ENCODE data around the gene LY6G5B.

Gene LY6G5B

DNA sequence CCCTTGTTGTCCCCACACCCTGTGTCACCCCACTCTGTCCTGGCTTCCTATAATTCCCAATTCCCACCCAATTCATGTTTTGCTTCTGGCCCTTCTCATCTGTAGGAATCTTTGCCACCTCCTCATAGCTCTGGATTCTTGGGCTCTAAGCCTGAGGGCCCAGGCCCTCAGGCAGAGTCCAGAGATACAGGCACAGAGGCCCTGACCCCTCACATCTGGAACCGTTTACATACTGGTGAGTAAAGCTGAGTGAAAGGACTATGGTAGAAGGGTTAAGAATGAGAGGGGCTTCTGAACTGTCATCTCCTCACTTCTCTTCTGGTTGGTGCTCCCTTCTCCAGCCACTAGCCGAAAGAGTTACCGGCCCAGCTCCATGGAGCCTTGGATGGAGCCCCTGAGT is 35.6 kb upstream of the LY6G5B start:
- no peak overlapping the region for H3K27ac ChIP-seq
- TF ChIP-seq, protein P1, sequence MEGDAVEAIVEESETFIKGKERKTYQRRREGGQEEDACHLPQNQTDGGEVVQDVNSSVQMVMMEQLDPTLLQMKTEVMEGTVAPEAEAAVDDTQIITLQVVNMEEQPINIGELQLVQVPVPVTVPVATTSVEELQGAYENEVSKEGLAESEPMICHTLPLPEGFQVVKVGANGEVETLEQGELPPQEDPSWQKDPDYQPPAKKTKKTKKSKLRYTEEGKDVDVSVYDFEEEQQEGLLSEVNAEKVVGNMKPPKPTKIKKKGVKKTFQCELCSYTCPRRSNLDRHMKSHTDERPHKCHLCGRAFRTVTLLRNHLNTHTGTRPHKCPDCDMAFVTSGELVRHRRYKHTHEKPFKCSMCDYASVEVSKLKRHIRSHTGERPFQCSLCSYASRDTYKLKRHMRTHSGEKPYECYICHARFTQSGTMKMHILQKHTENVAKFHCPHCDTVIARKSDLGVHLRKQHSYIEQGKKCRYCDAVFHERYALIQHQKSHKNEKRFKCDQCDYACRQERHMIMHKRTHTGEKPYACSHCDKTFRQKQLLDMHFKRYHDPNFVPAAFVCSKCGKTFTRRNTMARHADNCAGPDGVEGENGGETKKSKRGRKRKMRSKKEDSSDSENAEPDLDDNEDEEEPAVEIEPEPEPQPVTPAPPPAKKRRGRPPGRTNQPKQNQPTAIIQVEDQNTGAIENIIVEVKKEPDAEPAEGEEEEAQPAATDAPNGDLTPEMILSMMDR (conservative IDR thresholded peaks at IDR 0.05), result no peak
- no peak for TF ChIP-seq ZFX (IDR thresholded peaks at IDR 0.05)

DNA sequence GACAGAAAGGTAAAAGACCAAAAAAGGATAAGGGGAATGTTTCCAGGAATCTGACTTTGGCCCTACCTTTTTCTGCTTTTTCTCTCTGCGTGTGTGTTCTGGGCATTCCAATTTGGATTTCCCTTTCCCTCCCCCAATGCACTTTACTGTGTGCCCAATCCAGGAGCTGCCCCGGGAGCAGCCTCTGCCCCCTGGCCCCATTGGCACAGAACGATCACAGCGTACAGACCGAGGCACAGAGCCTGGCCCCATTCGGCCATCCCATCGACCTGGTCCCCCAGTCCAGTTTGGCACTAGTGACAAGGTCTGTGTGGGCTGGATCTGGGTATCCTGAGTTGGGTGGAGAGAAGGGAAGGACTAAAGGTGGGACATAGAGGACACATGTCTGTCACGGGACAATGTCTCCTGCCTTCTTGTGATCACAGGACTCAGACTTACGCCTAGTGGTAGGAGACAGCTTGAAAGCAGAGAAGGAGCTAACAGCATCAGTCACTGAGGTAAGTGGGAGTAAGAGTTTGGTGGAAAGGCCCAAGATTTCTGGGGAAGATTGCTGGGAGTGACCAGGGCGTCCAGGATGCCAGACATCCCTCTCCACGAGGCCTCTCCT is 34.7 kb upstream of the LY6G5B start:
- no peak overlapping the region for H3K27ac ChIP-seq
- TF ChIP-seq ZFX (IDR thresholded peaks at IDR 0.05), result no peak
- TF ChIP-seq, protein P1 (conservative IDR thresholded peaks at IDR 0.05), result no peak

DNA sequence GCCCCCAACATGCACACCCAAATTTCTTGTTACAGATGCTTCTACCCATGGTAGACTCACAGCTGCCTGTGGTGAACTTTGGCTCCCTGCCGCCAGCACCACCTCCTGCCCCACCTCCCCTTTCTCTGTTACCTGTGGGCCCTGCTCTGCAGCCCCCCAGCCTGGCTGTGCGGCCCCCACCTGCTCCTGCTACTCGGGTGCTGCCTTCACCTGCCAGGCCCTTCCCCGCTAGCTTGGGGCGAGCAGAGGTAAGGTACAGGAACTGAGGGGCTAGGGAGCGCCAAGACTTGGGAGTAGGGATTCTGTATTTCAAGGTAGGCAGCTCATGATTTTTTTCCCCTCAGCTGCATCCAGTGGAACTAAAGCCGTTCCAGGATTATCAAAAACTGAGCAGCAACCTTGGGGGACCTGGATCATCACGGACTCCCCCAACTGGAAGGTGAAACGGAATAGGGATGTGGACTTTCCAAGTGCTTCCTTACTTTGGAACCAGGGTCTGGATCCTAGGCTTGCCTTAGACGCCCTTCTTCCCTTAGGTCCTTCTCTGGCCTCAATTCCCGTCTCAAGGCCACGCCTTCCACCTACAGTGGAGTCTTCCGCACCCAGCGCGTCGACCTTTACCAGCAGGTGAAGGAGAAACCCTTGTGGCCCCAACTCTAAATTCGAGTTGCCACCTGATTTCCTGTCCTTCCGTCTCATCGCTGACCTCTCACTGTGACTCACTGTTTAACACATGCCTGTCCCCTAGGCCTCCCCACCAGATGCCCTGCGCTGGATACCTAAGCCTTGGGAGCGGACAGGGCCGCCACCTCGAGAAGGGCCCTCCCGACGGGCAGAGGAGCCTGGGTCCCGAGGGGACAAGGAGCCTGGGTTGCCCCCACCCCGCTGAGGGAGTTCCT is 32.8 kb upstream of the LY6G5B start:
- no peak overlapping the region for H3K27ac ChIP-seq
- no peak for TF ChIP-seq ZFX (IDR thresholded peaks at IDR 0.05)
- TF ChIP-seq, protein P1 (conservative IDR thresholded peaks at IDR 0.05), result no peak

DNA sequence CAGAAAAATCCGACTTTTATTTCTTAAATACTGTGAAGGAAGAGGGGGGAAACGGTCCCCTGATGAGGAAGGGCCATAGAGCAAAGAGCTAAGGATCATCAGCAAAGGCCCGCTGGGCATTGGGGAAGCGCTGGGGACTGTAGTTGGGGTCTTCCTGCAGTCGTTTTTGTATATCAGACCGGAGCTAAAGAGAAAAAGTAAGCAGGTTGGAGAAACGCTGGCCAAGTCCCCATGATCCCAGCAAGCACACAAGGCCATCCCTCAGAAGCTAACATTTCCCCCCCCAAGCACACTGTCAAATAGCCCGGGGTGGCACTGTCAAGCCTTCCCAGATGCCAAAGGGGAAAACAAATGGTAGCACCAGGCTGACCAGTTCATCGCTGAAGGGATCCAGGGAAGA is 30.7 kb upstream of the LY6G5B start:
- TF ChIP-seq, protein P1 (conservative IDR thresholded peaks at IDR 0.05), result no peak
- no peak for TF ChIP-seq ZFX (IDR thresholded peaks at IDR 0.05)
- no peak overlapping the region for H3K27ac ChIP-seq

DNA sequence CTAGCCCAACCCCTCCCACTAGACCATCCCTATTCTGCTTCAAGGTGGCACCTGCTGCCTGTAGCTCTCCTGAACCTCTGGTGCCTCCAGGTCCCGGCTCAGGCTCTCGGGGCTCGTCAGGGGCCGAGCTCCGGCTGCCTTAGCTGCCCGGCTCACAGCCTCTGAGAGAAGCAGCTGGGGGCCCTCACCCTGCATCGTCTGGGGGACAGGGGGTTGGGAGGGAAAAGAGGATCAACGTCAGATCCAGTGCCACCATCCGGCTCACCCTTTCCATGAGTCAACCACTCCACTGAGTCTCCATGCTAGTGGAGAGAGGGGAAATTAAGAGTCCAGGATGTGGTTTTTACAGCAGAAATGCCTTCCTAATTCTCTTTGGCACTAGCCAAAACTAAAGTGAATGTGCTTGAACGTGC is 30.3 kb upstream of the LY6G5B start:
- TF ChIP-seq, protein P1 (conservative IDR thresholded peaks at IDR 0.05), result no peak
- TF ChIP-seq ZFX (IDR thresholded peaks at IDR 0.05), result no peak
- no peak overlapping the region for H3K27ac ChIP-seq

GRCh38 chr6:31640612-31641011 is 29.2 kb upstream of the LY6G5B start:
- no peak overlapping the region for H3K27ac ChIP-seq
- TF ChIP-seq, protein P1 (conservative IDR thresholded peaks at IDR 0.05), result no peak
- no peak for TF ChIP-seq ZFX (IDR thresholded peaks at IDR 0.05)

DNA sequence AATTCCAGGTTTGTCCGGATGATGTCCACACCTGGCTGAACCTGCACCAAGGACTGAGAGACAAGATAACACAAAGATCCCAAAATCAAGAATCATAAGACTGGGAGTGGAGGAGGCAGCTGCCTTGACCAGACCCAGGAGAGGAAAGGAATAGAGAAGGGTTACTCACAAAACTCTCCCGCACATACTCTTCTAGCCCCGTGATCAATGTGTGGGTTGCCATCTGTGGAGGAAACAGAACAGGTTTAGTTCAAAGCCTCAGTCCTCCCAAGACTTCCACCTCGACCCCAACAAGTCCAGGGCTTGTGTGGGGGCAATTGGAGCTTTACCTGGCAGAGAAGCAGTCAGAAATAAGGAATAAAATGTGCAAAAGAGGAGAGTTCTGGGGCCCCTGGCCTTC is 28.4 kb upstream of the LY6G5B start:
- TF ChIP-seq, protein P1 (conservative IDR thresholded peaks at IDR 0.05), result no peak
- TF ChIP-seq ZFX (IDR thresholded peaks at IDR 0.05), result no peak
- no peak overlapping the region for H3K27ac ChIP-seq
